ENCODE data around the gene NKX3-2. TPM values are rescaled to one million over a fixed set of nuclear protein-coding genes. Genes with fewer than 3 reads are reported as not detected.

The NKX3-2 gene
- total and polyA plus RNA-seq, 9 of the 15 experiments (the other 6 are each of a cell fraction or from before 2014, with no cell fraction given), result 0.03 to 0.81 (median 0.27) TPM; not detected in 1

GRCh38 chr4:13548984-13549546, 4.8 kb upstream of the NKX3-2 start (continued):
- TF ChIP-seq ZBTB33 (CRISPR knock-in tag; IDR thresholded peaks at IDR 0.05) (no peak), CREBBP (IDR thresholded peaks at IDR 0.05; ENCODE audit: low read depth, low read length) (no peak), NR0B1 (IDR thresholded peaks at IDR 0.05; ENCODE audit: partially characterized antibody) (no peak), STAT5A (IDR thresholded peaks at IDR 0.05; ENCODE audit: borderline replicate concordance, low read length) (no peak), ELF1 (tag; IDR thresholded peaks at IDR 0.05) (no peak), ZNF24 (IDR thresholded peaks at IDR 0.05) (no peak), ZFX (CRISPR knock-in tag; IDR thresholded peaks at IDR 0.05) (no peak), ZNF449 (CRISPR knock-in tag; IDR thresholded peaks at IDR 0.05) (no peak), POU5F1 (IDR thresholded peaks at IDR 0.05; ENCODE audit: borderline replicate concordance, low read depth, low read length, partially characterized antibody) (no peak), MTA3 (IDR thresholded peaks at IDR 0.05; ENCODE audit: borderline replicate concordance) (no peak), CC2D1A (IDR thresholded peaks at IDR 0.05) (peak; percentile 82), ZNF12 (CRISPR knock-in tag; IDR thresholded peaks at IDR 0.05) (no peak), NCOA1 (IDR thresholded peaks at IDR 0.05; ENCODE audit: low read depth) (no peak), MAZ (CRISPR knock-in tag; conservative IDR thresholded peaks at IDR 0.05 in 1 of 2, IDR thresholded peaks at IDR 0.05 in 1 of 2) (peak in 1 of 2 experiments; percentile 30; a peak in 1 of 4 replicates), ZNF384 (IDR thresholded peaks at IDR 0.05; ENCODE audit: low read depth, low read length) (0 out of 2 replicates have a peak, but pooled peaks have one; percentile 40), NEUROD1 (IDR thresholded peaks at IDR 0.05; ENCODE audit: borderline replicate concordance, low read depth, low read length, partially characterized antibody) (no peak), CTCF (IDR thresholded peaks at IDR 0.05 in 2 of 3, conservative IDR thresholded peaks at IDR 0.05 in 1 of 3; ENCODE audit: insufficient read depth in 2 of 3, low read depth in 1 of 3, low read length in 3 of 3) (peak; percentile 85 to 94 (median 93)), CXXC5 (CRISPR knock-in tag; IDR thresholded peaks at IDR 0.05) (0 out of 2 replicates have a peak, but pooled peaks have one; percentile 29), DEAF1 (CRISPR knock-in tag; IDR thresholded peaks at IDR 0.05) (peak; percentile 90), ZBTB7A (IDR thresholded peaks at IDR 0.05; ENCODE audit: borderline replicate concordance, control insufficient read depth, low read depth, low read length) (no peak)
